Fibroblast of pulmonary artery (primary cell): ENCODE data around the gene SLX1A.
"Not testable (repeated sequence)": the region's sequence is repeated elsewhere in the genome, so short reads cannot be mapped to it uniquely, and the experiment has no call there.

ENCODE experiments used
- DNase-seq: peaks from one replicate; pipeline ENCODE4 v3.0.0-alpha.2; 2010; ENCODE audit warnings: low read depth
- H3K4me3 ChIP-seq: replicated peaks from 2 replicates; pipeline ENCODE4 v1.5.1; 2011; ENCODE audit warnings: low read depth, mild to moderate bottlenecking, control low read depth, low read length, moderate library complexity

Gene SLX1A

GRCh38 chr16:30205541-30206236, 12.0 kb downstream of the SLX1A start:
- DNase-seq: not testable (repeated sequence)
- H3K4me3 ChIP-seq: peak overlapping the region; percentile 35

GRCh38 chr16:30206252-30206651, 12.6 kb downstream of the SLX1A start:
- H3K4me3 ChIP-seq: peak overlapping the region; percentile 35

GRCh38 chr16:30207063-30207704, 13.5 kb downstream of the SLX1A start:
- not testable (repeated sequence) for DNase-seq, H3K4me3 ChIP-seq

More at GRCh38 chr16:30206252-30206651, 12.6 kb downstream of the SLX1A start:
- not testable (repeated sequence) for DNase-seq

DNA sequence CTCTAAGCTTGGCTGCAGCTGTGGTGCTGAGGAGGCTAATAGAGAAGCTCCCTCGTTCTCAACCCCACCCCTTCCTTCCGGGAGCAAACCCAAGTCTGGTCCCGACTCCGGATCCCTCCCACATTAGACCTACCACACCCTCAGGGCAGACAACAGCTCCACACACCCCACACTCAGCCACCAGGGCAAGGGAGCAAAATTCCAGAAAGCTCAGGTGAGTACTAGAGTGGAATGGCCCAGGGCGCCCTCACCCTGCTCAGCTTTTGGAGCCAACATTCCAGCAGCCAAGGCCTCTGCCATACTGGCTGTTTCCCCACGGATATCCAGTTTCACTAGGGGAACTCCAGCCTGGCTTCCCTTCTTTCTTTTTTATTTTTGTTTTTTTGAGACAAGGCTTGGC, 15.4 kb downstream of the SLX1A start:
- DNase-seq, H3K4me3 ChIP-seq: not testable (repeated sequence)

DNA sequence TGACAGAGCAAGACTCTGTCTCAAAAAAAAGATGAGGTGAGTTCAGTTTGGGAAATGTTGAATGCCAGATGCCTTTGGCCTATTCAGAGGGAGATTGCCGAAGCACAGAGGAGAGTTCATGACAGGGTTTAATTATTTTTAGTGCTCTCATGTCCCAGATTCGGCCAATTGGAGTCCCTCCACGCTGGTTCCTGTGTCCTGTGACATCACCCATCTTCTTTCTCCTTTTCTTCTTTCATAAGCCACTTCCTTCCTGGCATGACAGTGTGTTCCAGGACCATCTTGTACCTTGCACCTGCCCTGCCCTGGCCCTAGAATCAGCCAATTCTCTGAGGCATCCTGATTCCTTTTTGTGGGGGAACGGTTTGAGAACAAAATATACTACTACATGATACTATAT, 17.7 kb downstream of the SLX1A start:
- not testable (repeated sequence) for H3K4me3 ChIP-seq, DNase-seq

GRCh38 chr16:30217082-30217481, 23.4 kb downstream of the SLX1A start:
- DNase-seq, H3K4me3 ChIP-seq: not testable (repeated sequence)
